Type B pancreatic cell (in vitro differentiated cells): ENCODE data around the gene CSNK2A1. TPM values are rescaled to one million over a fixed set of nuclear protein-coding genes. Genes with fewer than 3 reads are reported as not detected.

Experiments used
- DNase-seq: peaks from one replicate; pipeline ENCODE4 v3.0.0; 2021; ENCODE audit warnings: mixed read lengths; ENCODE audit not compliant: unreplicated experiment; ENCODE audit errors: extremely low spot score
- H3K27ac Mint-ChIP-seq: 2 replicates; pipeline ENCODE4 v1.8.0; 2021; ENCODE audit warnings: mild to moderate bottlenecking, mixed read lengths
- H3K27me3 Mint-ChIP-seq: 2 replicates; pipeline ENCODE4 v1.8.0; 2021; ENCODE audit warnings: mixed read lengths
- H3K36me3 Mint-ChIP-seq: 2 replicates; pipeline ENCODE4 v1.8.0; 2021; ENCODE audit warnings: mixed read lengths
- H3K4me1 Mint-ChIP-seq: one replicate; pipeline ENCODE4 v1.8.0; 2021; ENCODE audit warnings: mixed read lengths; ENCODE audit not compliant: unreplicated experiment
- H3K4me3 Mint-ChIP-seq: 2 replicates; pipeline ENCODE4 v1.8.0; 2021; ENCODE audit warnings: mild to moderate bottlenecking, mixed read lengths
- H3K9me3 Mint-ChIP-seq: 2 replicates; pipeline ENCODE4 v1.8.0; 2021; ENCODE audit warnings: mixed read lengths
- total RNA-seq: library from RNA; stranded (reverse); gene quantifications from 2 replicates; pipeline ENCODE4 v1.2.1, GENCODE V29; 2021; ENCODE audit warnings: low replicate concordance
- TF ChIP-seq, protein P1 (sequence below): fragments of 200-600 bp; sonication (generic); conservative IDR thresholded peaks from 2 replicates; pipeline ENCODE4 v1.5.0; 2021; ENCODE audit warnings: antibody characterized with exemption, mild to moderate bottlenecking

CSNK2A1 gene
- total RNA-seq, 1 donor from 2014 or later, result 151 TPM

DNA sequence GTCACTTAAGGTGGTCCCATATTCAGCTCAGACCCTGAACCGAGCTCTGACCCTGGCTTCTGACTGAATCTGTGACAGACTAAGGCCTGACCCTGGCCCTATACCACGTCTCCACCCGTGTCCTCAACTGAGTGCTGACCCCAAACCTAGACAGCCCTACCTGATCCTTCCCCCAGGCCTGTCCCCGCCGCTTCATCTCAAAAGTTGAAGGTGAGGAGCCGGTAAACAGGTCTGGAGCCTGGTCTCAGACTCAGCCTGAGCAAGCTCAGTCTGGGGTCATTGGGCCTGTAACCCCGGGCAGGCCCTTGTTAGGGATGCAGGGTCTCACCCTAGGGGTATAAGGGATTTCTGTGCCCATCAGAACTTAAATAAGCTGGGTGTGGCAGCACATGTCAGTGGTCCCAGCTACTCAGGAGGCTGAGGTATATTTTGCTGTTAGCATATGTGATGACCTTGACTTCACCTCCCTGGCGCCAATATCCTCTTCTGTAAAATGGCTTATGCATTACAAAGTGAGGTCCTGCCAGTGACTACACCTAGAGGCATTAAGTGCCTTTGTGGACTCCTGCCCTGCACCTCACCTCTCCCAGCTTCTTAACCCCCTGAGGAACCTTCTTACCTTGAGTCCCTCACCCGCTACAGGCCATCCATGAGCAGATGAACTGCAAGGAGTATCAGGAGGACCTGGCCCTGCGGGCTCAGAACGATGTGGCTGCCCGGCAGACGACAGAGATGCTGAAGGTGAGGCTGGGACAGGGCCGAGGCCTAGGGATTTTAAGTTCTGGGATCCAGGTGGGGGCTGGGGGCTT lies 115.5 kb downstream of the CSNK2A1 start:
- H3K27me3 Mint-ChIP-seq, result no peaks in the 10 kb centered on the region
- DNase-seq, result no peak
- H3K36me3 Mint-ChIP-seq, result peaks cover 14% of the 10 kb centered on the region
- peaks cover 12% of the 10 kb centered on the region for H3K4me1 Mint-ChIP-seq
- H3K27ac Mint-ChIP-seq, result no peak overlapping the region
- no peaks in the 10 kb centered on the region for H3K9me3 Mint-ChIP-seq
- TF ChIP-seq, protein P1, sequence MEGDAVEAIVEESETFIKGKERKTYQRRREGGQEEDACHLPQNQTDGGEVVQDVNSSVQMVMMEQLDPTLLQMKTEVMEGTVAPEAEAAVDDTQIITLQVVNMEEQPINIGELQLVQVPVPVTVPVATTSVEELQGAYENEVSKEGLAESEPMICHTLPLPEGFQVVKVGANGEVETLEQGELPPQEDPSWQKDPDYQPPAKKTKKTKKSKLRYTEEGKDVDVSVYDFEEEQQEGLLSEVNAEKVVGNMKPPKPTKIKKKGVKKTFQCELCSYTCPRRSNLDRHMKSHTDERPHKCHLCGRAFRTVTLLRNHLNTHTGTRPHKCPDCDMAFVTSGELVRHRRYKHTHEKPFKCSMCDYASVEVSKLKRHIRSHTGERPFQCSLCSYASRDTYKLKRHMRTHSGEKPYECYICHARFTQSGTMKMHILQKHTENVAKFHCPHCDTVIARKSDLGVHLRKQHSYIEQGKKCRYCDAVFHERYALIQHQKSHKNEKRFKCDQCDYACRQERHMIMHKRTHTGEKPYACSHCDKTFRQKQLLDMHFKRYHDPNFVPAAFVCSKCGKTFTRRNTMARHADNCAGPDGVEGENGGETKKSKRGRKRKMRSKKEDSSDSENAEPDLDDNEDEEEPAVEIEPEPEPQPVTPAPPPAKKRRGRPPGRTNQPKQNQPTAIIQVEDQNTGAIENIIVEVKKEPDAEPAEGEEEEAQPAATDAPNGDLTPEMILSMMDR, result no peak
- no peak overlapping the region for H3K4me3 Mint-ChIP-seq

DNA sequence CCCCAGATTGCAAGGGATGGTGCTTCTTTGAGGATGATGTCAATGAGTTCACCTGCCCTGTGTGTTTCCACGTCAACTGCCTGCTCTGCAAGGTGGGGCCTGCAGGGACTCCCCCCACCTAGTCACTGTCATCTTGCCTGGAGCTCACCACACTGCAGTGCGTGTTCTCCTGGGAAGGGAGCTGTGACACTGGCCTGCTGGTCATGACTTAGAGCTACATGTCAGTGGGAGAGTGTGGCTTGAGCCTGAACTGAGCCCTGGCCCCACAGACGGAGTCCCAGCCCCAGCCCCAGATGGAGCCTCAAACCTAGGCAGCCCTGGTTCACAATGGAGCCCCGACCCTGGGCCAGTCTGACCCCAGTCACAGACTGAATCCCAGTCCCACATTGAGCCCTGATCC lies 116.2 kb downstream of the CSNK2A1 start:
- Mint-ChIP-seq H3K4me3 (no peak overlapping the region), H3K36me3 (peaks cover 14% of the 10 kb centered on the region), H3K27ac (no peak overlapping the region), H3K9me3 (no peaks in the 10 kb centered on the region), H3K4me1 (peaks cover 12% of the 10 kb centered on the region), H3K27me3 (no peaks in the 10 kb centered on the region)
- DNase-seq, result no peak
- TF ChIP-seq, protein P1, result no peak

DNA sequence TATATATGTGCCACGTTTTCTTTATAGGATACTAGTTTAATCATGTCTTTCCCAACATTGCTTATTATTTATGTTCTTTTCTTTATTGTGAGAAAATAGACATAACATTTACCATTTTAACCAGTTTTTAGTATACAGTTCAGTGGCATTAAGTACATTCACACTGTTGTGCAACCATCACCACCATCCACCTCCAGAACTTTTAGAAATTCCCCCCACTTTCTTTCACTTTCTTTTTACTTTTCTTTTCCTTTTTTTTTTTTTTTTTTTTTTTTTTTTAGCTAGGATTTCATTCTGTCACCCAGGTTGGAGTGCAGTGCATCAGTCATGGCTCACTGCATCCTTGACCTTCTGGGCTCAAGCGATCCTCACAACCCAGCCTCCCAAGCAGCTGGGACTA lies 117.0 kb downstream of the CSNK2A1 start:
- H3K9me3 Mint-ChIP-seq, result no peaks in the 10 kb centered on the region
- TF ChIP-seq, protein P1, result no peak
- DNase-seq, result no peak
- H3K36me3 Mint-ChIP-seq, result peaks cover 20% of the 10 kb centered on the region
- H3K4me3 Mint-ChIP-seq, result no peak overlapping the region
- no peaks in the 10 kb centered on the region for H3K27me3 Mint-ChIP-seq
- no peak overlapping the region for H3K27ac Mint-ChIP-seq
- H3K4me1 Mint-ChIP-seq, result peaks cover 10% of the 10 kb centered on the region

Other genes with a start within 250 kb of the CSNK2A1 start
- 28.9 and 40.5 TPM in 2 replicates for gene ZCCHC3, start 246.2 kb downstream of the CSNK2A1 start, total RNA-seq
- gene SOX12, start 218.2 kb downstream of the CSNK2A1 start, total RNA-seq, result 9.9 and 52.7 TPM in 2 replicates
- gene NRSN2, start 196.7 kb downstream of the CSNK2A1 start, total RNA-seq, result 33.8 and 43.0 TPM in 2 replicates
- gene TRIB3, start 163.0 kb downstream of the CSNK2A1 start, total RNA-seq, result 8.3 and 17.0 TPM in 2 replicates
- gene RBCK1, start 135.5 kb downstream of the CSNK2A1 start, total RNA-seq, result 81.3 and 84.9 TPM in 2 replicates
- gene TBC1D20, start 81.3 kb downstream of the CSNK2A1 start, total RNA-seq, result 31.8 and 33.2 TPM in 2 replicates
- gene TCF15, start 66.5 kb upstream of the CSNK2A1 start, total RNA-seq, result 0.94 TPM in 1 of 2 replicates, not detected in the other
- 16.3 and 25.4 TPM in 2 replicates for gene SRXN1, start 109.4 kb upstream of the CSNK2A1 start, total RNA-seq
- gene SCRT2, start 132.0 kb upstream of the CSNK2A1 start, total RNA-seq, result 0.36 TPM in 1 of 2 replicates, not detected in the other
- gene SLC52A3, start 224.7 kb upstream of the CSNK2A1 start, total RNA-seq, result 1.3 and 2.1 TPM in 2 replicates